Measurements from ENCODE around the gene CHIT1. TPM values are rescaled to one million over a fixed set of nuclear protein-coding genes. Genes with fewer than 3 reads are reported as not detected.

The CHIT1 gene
- total and polyA plus RNA-seq, 9 of the 15 experiments (the other 6 are each of a cell fraction or from before 2014, with no cell fraction given) = not detected

GRCh38 chr1:203276916-203277545 lies 47.6 kb upstream of the CHIT1 start:
- no peak overlapping the region for H3K27ac ChIP-seq (ENCODE audit: extremely low read depth, low read depth, low read length)
- H3K4me2 ChIP-seq (ENCODE audit: insufficient read depth, low read length) = no peak overlapping the region
- TF ChIP-seq NCOA2 (IDR thresholded peaks at IDR 0.05; ENCODE audit: partially characterized antibody in 2 of 2) = no peak
- TF ChIP-seq NRF1 (conservative IDR thresholded peaks at IDR 0.05 in 1 of 2, IDR thresholded peaks at IDR 0.05 in 1 of 2) = no peak
- peak; percentile 9 for TF ChIP-seq RBM25 (IDR thresholded peaks at IDR 0.05; ENCODE audit: low read depth, low read length, severe bottlenecking)
- H3K9me1 ChIP-seq (ENCODE audit: control insufficient read depth, insufficient read depth, low read length) = no peaks in the 10 kb centered on the region
- no peak overlapping the region for H3K9ac ChIP-seq (ENCODE audit: insufficient read depth in 1 of 2, low read depth in 2 of 2, low read length in 2 of 2)
- no peaks in the 10 kb centered on the region for H3K36me3 ChIP-seq (ENCODE audit: control insufficient read depth, insufficient read depth, low read length)
- H4K20me1 ChIP-seq (replicated peaks; ENCODE audit: control insufficient read depth, insufficient read depth, low read length) = no peaks in the 10 kb centered on the region
- in situ Hi-C loops (cut with MboI) (no loop called here), intact Hi-C loops (cut with micrococcal nuclease) (no loop called here)
- H3K4me3 ChIP-seq = no peak overlapping the region
- ATAC-seq (no peak), DNase-seq (ENCODE audit: extremely low read depth in 1 of 4, low spot score in 3 of 4) (no peak), FAIRE-seq (no peak)
- ChIA-PET POLR2A (interaction anchor here (0.5 to 2.5 kb wide), 7 partner anchors 10 to 102 kb away, joined by 3 to 13 read pairs (median 5); no protein-coding TSS in a partner anchor), CTCF (ENCODE audit: low intra/inter-chr PET ratio) (interaction anchor here (0.6 kb wide), 1 partner anchor 238 kb away, joined by 3 read pairs; no protein-coding TSS in a partner anchor)
- peaks cover 0 to 18% of the 10 kb centered on the region in 2 experiments; a peak in 1 of 5 replicates for H3K27me3 ChIP-seq (ENCODE audit: control insufficient read depth in 2 of 2, insufficient read depth in 2 of 2, low read length in 2 of 2)
- 31% methylated on average over 9 of the region's 9 CpGs for WGBS (ENCODE audit: insufficient coverage, low coverage, missing lambda C conversion rate)
- peaks cover 22% of the 10 kb centered on the region in 2 experiments for H3K4me1 ChIP-seq (replicated peaks in 1 of 2; ENCODE audit: control insufficient read depth in 2 of 2, insufficient read depth in 2 of 2, low read length in 2 of 2)
- H2AFZ ChIP-seq (ENCODE audit: low read depth, low read length) = no peak overlapping the region
- H3K9me3 ChIP-seq (replicated peaks; ENCODE audit: control insufficient read depth, insufficient read depth, low read depth, low read length) = no peaks in the 10 kb centered on the region
- H3K79me2 ChIP-seq (ENCODE audit: control insufficient read depth, insufficient read depth, low read length) = no peaks in the 10 kb centered on the region
- BruUV-seq (replicated peaks) = no TSS peak

- H3K4me3 ChIP-seq = no peak overlapping the region
- H2AFZ ChIP-seq (ENCODE audit: low read depth, low read length) = no peak overlapping the region
- no peaks in the 10 kb centered on the region for H3K9me3 ChIP-seq (replicated peaks; ENCODE audit: control insufficient read depth, insufficient read depth, low read depth, low read length)
- POLR2A ChIA-PET = interaction anchor here (1.0 to 2.5 kb wide), 5 partner anchors 11 to 66 kb away, joined by 5 to 13 read pairs (median 6); no protein-coding TSS in a partner anchor
- H3K27me3 ChIP-seq (ENCODE audit: control insufficient read depth in 2 of 2, insufficient read depth in 2 of 2, low read length in 2 of 2) = peaks cover 0 to 18% of the 10 kb centered on the region in 2 experiments; a peak in 1 of 5 replicates
- in situ Hi-C loops (cut with MboI) (no loop called here), intact Hi-C loops (cut with micrococcal nuclease) (no loop called here)
- H3K9me1 ChIP-seq (ENCODE audit: control insufficient read depth, insufficient read depth, low read length) = no peaks in the 10 kb centered on the region
- no peaks in the 10 kb centered on the region for H4K20me1 ChIP-seq (replicated peaks; ENCODE audit: control insufficient read depth, insufficient read depth, low read length)
- ATAC-seq (no peak), FAIRE-seq (no peak), DNase-seq (ENCODE audit: extremely low read depth in 1 of 4, low spot score in 3 of 4) (no peak)
- 31% methylated on average over 5 of the region's 5 CpGs for WGBS (ENCODE audit: insufficient coverage, low coverage, missing lambda C conversion rate)
- CTCF ChIA-PET (ENCODE audit: low intra/inter-chr PET ratio) = interaction anchor here (0.6 kb wide), 1 partner anchor 237 kb away, joined by 3 read pairs; no protein-coding TSS in a partner anchor
- no peak overlapping the region for H3K4me2 ChIP-seq (ENCODE audit: insufficient read depth, low read length)
- H3K4me1 ChIP-seq (replicated peaks in 1 of 2; ENCODE audit: control insufficient read depth in 2 of 2, insufficient read depth in 2 of 2, low read length in 2 of 2) = peaks cover 16 to 22% of the 10 kb centered on the region in 2 experiments; a peak in 4 of 5 replicates
- H3K79me2 ChIP-seq (ENCODE audit: control insufficient read depth, insufficient read depth, low read length) = no peaks in the 10 kb centered on the region
- TF ChIP-seq PML (IDR thresholded peaks at IDR 0.05; ENCODE audit: low read length) (no peak), TFAP4 (CRISPR knock-in tag; IDR thresholded peaks at IDR 0.05; ENCODE audit: borderline replicate concordance) (0 out of 2 replicates have a peak, but pooled peaks have one; percentile 15)
- no peak overlapping the region; a peak in 1 of 4 replicates for H3K9ac ChIP-seq (ENCODE audit: insufficient read depth in 1 of 2, low read depth in 2 of 2, low read length in 2 of 2)
- no peaks in the 10 kb centered on the region for H3K36me3 ChIP-seq (ENCODE audit: control insufficient read depth, insufficient read depth, low read length)
- no peak overlapping the region for H3K27ac ChIP-seq (ENCODE audit: extremely low read depth, low read depth, low read length)
- no TSS peak for BruUV-seq (replicated peaks)
Measured at GRCh38 chr1:203276408-203276807, 46.9 kb upstream of the CHIT1 start.
